Heart left ventricle (tissue), 16 donors: ENCODE measurements around the gene PANK1. TPM values are rescaled to one million over a fixed set of nuclear protein-coding genes. Genes with fewer than 3 reads are reported as not detected.
A peak's percentile ranks its signal among the peaks of the same experiment; 100 is the strongest.

ENCODE experiments used
- ATAC-seq, 4 donors: fragments of 200-7000 bp; cut with Tn5 transposase; one replicate each; pipeline ENCODE4 v1.9.1; 2020 to 2022; ENCODE audit warnings: moderate library complexity in 4 of 4, mild to moderate bottlenecking in 3 of 4, moderate number of reproducible peaks in 1 of 4
- DNase-seq, 5 donors: peaks; one replicate each; pipeline ENCODE4 v3.0.0-alpha.2; 2020
- H3K27ac ChIP-seq, 12 donors: fragments of 200-600 bp; sonication (generic) in 4 of 12; one replicate each; pipeline versions ENCODE4 v1.5.0 to v1.8.0; 2016 to 2022; ENCODE audit warnings: mild to moderate bottlenecking in 2 of 12
- H3K27me3 ChIP-seq, 9 donors: fragments of 200-600 bp; sonication (generic) in 2 of 9; one replicate each; pipeline versions ENCODE4 v1.5.1 to v1.8.0; 2016 to 2022; ENCODE audit warnings: mild to moderate bottlenecking in 3 of 9
- H3K36me3 ChIP-seq, 9 donors: fragments of 200-600 bp; sonication (generic) in 2 of 9; one replicate each; pipeline versions ENCODE4 v1.5.0 to v1.8.0; 2018 to 2022; ENCODE audit warnings: mild to moderate bottlenecking in 2 of 9
- H3K4me1 ChIP-seq, 12 donors: fragments of 200-600 bp; sonication (generic) in 4 of 12; one replicate each; pipeline versions ENCODE4 v1.5.0 to v1.8.0; 2016 to 2022; ENCODE audit warnings: mild to moderate bottlenecking in 3 of 12
- H3K4me3 ChIP-seq, 12 donors: fragments of 200-600 bp; sonication (generic) in 4 of 12; one replicate each; pipeline versions ENCODE4 v1.5.0 to v1.8.0; 2017 to 2022; ENCODE audit warnings: mild to moderate bottlenecking in 9 of 12, moderate library complexity in 4 of 12
- H3K9me3 ChIP-seq, 12 donors: fragments of 200-600 bp; sonication (generic) in 4 of 12; one replicate each; pipeline versions ENCODE4 v1.5.0 to v1.8.0; 2016 to 2022; ENCODE audit warnings: mild to moderate bottlenecking in 1 of 12
- CTCF ChIP-seq, 12 donors: fragments of 200-600 bp; sonication (generic) in 4 of 12; IDR thresholded peaks; one replicate each; pipeline versions ENCODE4 v1.5.0 to v1.8.0; 2018 to 2022; ENCODE audit warnings: antibody characterized with exemption in 12 of 12, mild to moderate bottlenecking in 5 of 12
- POLR2A ChIP-seq, 2 donors: fragments of 450-650 bp; IDR thresholded peaks; one replicate each; pipeline ENCODE4 v1.6.1; 2017; ENCODE audit warnings: antibody characterized with exemption in 2 of 2, mild to moderate bottlenecking in 2 of 2, moderate library complexity in 2 of 2
- WGBS, 4 donors: extraction: QIAGEN DNeasy Blood & Tissue Kit in 2 of 4; methylation state at CpG; one replicate each; pipeline versions ENCODE4 v1.1.5 to v1.1.7; 2013 to 2018; 5-methylcytosine and 5-hydroxymethylcytosine counted together
- intact Hi-C, 10 donors: fragments of 100-400 bp; cut with DNase I; formaldehyde crosslinking; loops; one replicate each; pipeline versions ENCODE4 v1.11.1 to v1.14.2; 2022
- long read RNA-seq, 3 donors: library from polyadenylated mRNA; unstranded; transcript quantifications; one replicate each; pipeline ENCODE4 v2.0.0, GENCODE V29; 2020 to 2021
- polyA plus RNA-seq, 2 donors: library from polyadenylated mRNA; stranded (reverse); fragments of 200-250 nt; gene quantifications; one replicate each; pipeline ENCODE4 v1.2.3, GENCODE V29; 2013
- total RNA-seq, 9 donors: library from RNA; depleted of rRNA in 2 of 9; stranded (reverse); fragments of >200 nt in 2 of 9; fragmentation: NEBNext Ultra II Directional in 3 of 9; extraction: Animal tissue kit (Norgen Biotek cat#: 25700) in 3 of 9; gene quantifications; one replicate each; pipeline versions ENCODE4 v1.1.0 to v1.2.4, GENCODE V29; 2016 to 2023
- donor health status: ischemic (EF 13 %, LVEDD 7.1; RV severe dilation, severe dysfunction).
- donor health status: healthy with polysubstance abuse.
- donor health status: DM: no; HTN: yes; CAD: no.
- donor health status: DM: no; HTN: no; CAD: no.
- donor health status: ischemic (EF 25% LVEDD 6.9; RV normal size, moderate dysfunction).
- donor health status: ischemic (EF 25% LVEDD 5.7; RV mildly dilated, moderate dysfunction).
- donor health status: healthy.
- donor health status: DM: yes; HTN: yes; CAD: no.
- donor health status: ischemic (EF 35%, LVEDD 5.7; RV mildly dilated, moderate dysfunction).
- donor health status: nonischemic (EF 11% LVEDD 7.7; RV severe dilation, severe dysfunction).
- donor health status: DM: yes; HTN: yes; CAD: no.
- donor health status: PGD.
- donor health status: ischemic (EF 29% LVEDD 5.4; RV normal size, mild dysfunction).
- donor health status: nonischemic (EF 23%, LVEDD 6.1; RV moderate dilation, normal function).

The PANK1 gene
- 10 to 100 TPM in 8 of 9 donors, 1 to 10 TPM in 1; 9.6 to 24.7 (median 19.1) TPM for total RNA-seq
- polyA plus RNA-seq = 1 to 10 TPM; 3.6 to 8.4 TPM
- long read RNA-seq, donor 1, full-length matches to known transcripts = 3 of 7 reads
- long read RNA-seq, donor 1, partial matches to known transcripts = 1 of 7 reads
- long read RNA-seq, donor 1, other reads (novel, unspliced or antisense) = 3 of 7 reads
- long read RNA-seq, donor 2, full-length matches to known transcripts = 8 of 22 reads
- long read RNA-seq, donor 2, partial matches to known transcripts = 4 of 22 reads
- long read RNA-seq, donor 2, other reads (novel, unspliced or antisense) = 10 of 22 reads
- long read RNA-seq, donor 3, full-length matches to known transcripts = 6 of 8 reads
- long read RNA-seq, donor 3, partial matches to known transcripts = 0 of 8 reads
- long read RNA-seq, donor 3, other reads (novel, unspliced or antisense) = 2 of 8 reads

GRCh38 chr10:89644967-89645741 is at the start of gene PANK1:
TSS of gene PANK1 (minus strand) at chr10:89645242. CDS start at chr10:89644891, 351 bp downstream.
- 0 to 1% (median 1%) methylated on average over 21 to 56 of the region's 56 CpGs for WGBS, 4 donors
- Histone ChIP-seq H3K4me3 (peak within 1 kb of the TSS; percentile 45 to 95 (median 82)), H3K9me3 (no peaks in the 10 kb centered on the region), H3K4me1 (peaks cover 0 to 35% (median 15%) of the 10 kb centered on the region in 12 donors), H3K27me3 (no peaks in the 10 kb centered on the region), H3K36me3 (no peaks in the 10 kb centered on the region), H3K27ac (peak within 1 kb of the TSS; percentile 87 to 99 (median 94))
- TF ChIP-seq POLR2A (IDR thresholded peaks at IDR 0.05) = peak in 1 of 2 donors; percentile 51
- TF ChIP-seq CTCF (IDR thresholded peaks at IDR 0.05) = no peak
- intact Hi-C loops = loop anchor here in 8 of 10 donors (1.0 to 5.0 kb wide), 8 partner anchors 48 to 57 kb away; partner anchors contain the start of gene KIF20B (in 6 of the 8)
- ATAC-seq = peak; percentile 67 to 73 (median 70)
- peak; percentile 72 to 88 (median 81) for DNase-seq

DNA sequence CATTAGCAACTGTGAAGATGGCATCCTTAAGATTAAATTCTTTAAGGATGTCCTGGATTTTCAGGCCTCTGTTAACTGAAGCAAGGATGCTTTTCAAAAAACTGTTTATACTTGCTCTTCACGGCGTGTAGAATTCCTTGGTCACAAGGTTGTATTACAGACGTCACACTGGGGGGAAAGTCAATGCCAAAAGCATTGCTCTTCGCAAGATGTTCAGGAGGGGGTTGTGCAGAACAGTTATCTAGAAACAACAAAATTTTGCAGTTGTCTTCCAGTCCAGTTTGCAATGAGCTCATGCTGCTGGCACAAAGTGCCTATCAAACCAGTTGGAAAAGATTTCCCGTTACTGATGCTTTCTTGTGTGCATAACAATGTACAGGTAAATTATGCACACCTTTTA is 48.1 kb upstream of the PANK1 start:
- Histone ChIP-seq H3K9me3 (no peaks in the 10 kb centered on the region), H3K4me3 (no peak overlapping the region), H3K27me3 (no peaks in the 10 kb centered on the region), H3K36me3 (no peaks in the 10 kb centered on the region), H3K4me1 (no peaks in the 10 kb centered on the region), H3K27ac (no peak overlapping the region)
- intact Hi-C loops = loop anchor here in 1 of 10 donors (10.0 kb wide), 1 partner anchor 98 kb away; no protein-coding TSS in a partner anchor
- 82 to 97% (median 94%) methylated on average over 5 of the region's 5 CpGs for WGBS, 4 donors
- no peak for DNase-seq
- no peak for ATAC-seq
- TF ChIP-seq POLR2A (IDR thresholded peaks at IDR 0.05) = no peak

DNA sequence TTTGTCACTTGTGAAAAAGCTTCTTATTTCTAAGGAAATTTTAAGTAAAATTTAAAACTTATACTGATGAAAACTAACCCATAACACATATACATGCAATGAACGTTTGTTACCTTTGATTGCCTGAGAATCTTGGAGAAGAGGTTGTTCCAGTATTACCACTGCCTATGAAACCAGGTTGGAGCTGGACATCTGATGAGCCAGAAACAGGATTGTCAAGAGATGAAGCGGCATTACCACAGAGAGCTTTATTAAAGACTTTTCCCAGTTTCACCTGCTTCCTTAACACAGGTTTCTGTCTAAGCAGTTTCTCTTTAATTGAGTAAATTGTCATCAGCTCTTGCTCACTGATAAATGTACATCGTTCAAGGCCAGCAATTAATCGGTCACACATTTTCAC is 47.4 kb upstream of the PANK1 start:
- intact Hi-C loops = loop anchor here in 1 of 10 donors (10.0 kb wide), 1 partner anchor 98 kb away; no protein-coding TSS in a partner anchor
- Histone ChIP-seq H3K4me3 (no peak overlapping the region), H3K9me3 (no peaks in the 10 kb centered on the region), H3K4me1 (no peaks in the 10 kb centered on the region), H3K27ac (no peak overlapping the region), H3K27me3 (no peaks in the 10 kb centered on the region), H3K36me3 (no peaks in the 10 kb centered on the region)
- DNase-seq (no peak), ATAC-seq (no peak)
- TF ChIP-seq CTCF (IDR thresholded peaks at IDR 0.05) = no peak
- no peak for TF ChIP-seq POLR2A (IDR thresholded peaks at IDR 0.05)
- WGBS, 4 donors = 75 to 91% (median 84%) methylated on average over 4 of the region's 4 CpGs

DNA sequence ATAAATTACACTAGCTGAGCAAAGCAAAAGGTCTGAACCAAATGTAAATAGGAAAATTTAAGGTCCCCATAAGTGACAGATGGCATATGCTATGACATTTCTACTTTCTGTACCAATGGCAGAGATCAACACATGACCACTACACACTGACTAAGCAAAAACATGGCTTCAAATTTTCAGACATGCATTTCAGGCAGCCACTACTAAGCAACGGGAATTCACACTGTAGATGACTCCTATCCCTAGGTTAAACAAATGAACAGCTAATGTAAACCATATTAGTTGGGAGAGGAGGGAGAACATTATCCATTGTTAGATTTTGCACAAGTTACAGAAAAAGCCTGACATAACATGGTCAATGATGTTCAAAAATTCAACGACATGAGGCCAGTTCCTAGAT is 45.0 kb upstream of the PANK1 start:
- no peak overlapping the region for H3K27ac ChIP-seq
- no peaks in the 10 kb centered on the region for H3K36me3 ChIP-seq
- no peaks in the 10 kb centered on the region for H3K9me3 ChIP-seq
- H3K4me3 ChIP-seq = no peak overlapping the region
- no peaks in the 10 kb centered on the region for H3K4me1 ChIP-seq
- ATAC-seq (no peak), DNase-seq (no peak)
- no peaks in the 10 kb centered on the region for H3K27me3 ChIP-seq
- TF ChIP-seq CTCF (IDR thresholded peaks at IDR 0.05) (no peak), POLR2A (IDR thresholded peaks at IDR 0.05) (no peak)
- intact Hi-C loops = loop anchor here in 1 of 10 donors (10.0 kb wide), 1 partner anchor 95 kb away; no protein-coding TSS in a partner anchor
- WGBS, 4 donors = 43 to 81% (median 62%) methylated on average over 2 of the region's 2 CpGs
